Endothelial cell (in vitro differentiated cells): Measurements from ENCODE around the gene CASK. TPM values are rescaled to one million over a fixed set of nuclear protein-coding genes. Genes with fewer than 3 reads are reported as not detected.

Experiments used
- DNase-seq: peaks from one replicate; pipeline ENCODE4 v3.0.0; 2021; ENCODE audit warnings: low spot score
- H3K27ac Mint-ChIP-seq: one replicate; pipeline ENCODE4 v1.8.0; 2021; ENCODE audit warnings: mixed read lengths, inconsistent platforms; ENCODE audit not compliant: unreplicated experiment
- H3K27me3 Mint-ChIP-seq: one replicate; pipeline ENCODE4 v1.8.0; 2021; ENCODE audit warnings: mild to moderate bottlenecking, moderate library complexity, mixed read lengths, inconsistent platforms; ENCODE audit not compliant: unreplicated experiment
- H3K36me3 Mint-ChIP-seq: one replicate; pipeline ENCODE4 v1.8.0; 2021; ENCODE audit warnings: mild to moderate bottlenecking, low read depth, mixed read lengths, inconsistent platforms; ENCODE audit not compliant: unreplicated experiment
- H3K4me1 Mint-ChIP-seq: one replicate; pipeline ENCODE4 v1.8.0; 2021; ENCODE audit warnings: mild to moderate bottlenecking, mixed read lengths, inconsistent platforms; ENCODE audit not compliant: unreplicated experiment
- H3K4me3 Mint-ChIP-seq: one replicate; pipeline ENCODE4 v1.8.0; 2021; ENCODE audit warnings: mild to moderate bottlenecking, mixed read lengths, inconsistent platforms; ENCODE audit not compliant: unreplicated experiment
- H3K9me3 Mint-ChIP-seq: one replicate; pipeline ENCODE4 v1.8.0; 2021; ENCODE audit warnings: mixed read lengths, inconsistent platforms; ENCODE audit not compliant: unreplicated experiment
- total RNA-seq: library from RNA; stranded (reverse); fragmentation: NEBNext Ultra II Directional; extraction: Animal tissue kit (Norgen Biotek cat#: 25700); gene quantifications from one replicate; pipeline ENCODE4 v1.2.1, GENCODE V29; 2021; ENCODE audit not compliant: unreplicated experiment
- TF ChIP-seq, protein P1 (sequence below): fragments of 200-600 bp; sonication (generic); IDR thresholded peaks from one replicate; pipeline ENCODE4 v1.5.0; 2021; ENCODE audit warnings: antibody characterized with exemption; ENCODE audit not compliant: unreplicated experiment

CASK gene
- total RNA-seq, 1 donor from 2014 or later, result 62.5 TPM

DNA sequence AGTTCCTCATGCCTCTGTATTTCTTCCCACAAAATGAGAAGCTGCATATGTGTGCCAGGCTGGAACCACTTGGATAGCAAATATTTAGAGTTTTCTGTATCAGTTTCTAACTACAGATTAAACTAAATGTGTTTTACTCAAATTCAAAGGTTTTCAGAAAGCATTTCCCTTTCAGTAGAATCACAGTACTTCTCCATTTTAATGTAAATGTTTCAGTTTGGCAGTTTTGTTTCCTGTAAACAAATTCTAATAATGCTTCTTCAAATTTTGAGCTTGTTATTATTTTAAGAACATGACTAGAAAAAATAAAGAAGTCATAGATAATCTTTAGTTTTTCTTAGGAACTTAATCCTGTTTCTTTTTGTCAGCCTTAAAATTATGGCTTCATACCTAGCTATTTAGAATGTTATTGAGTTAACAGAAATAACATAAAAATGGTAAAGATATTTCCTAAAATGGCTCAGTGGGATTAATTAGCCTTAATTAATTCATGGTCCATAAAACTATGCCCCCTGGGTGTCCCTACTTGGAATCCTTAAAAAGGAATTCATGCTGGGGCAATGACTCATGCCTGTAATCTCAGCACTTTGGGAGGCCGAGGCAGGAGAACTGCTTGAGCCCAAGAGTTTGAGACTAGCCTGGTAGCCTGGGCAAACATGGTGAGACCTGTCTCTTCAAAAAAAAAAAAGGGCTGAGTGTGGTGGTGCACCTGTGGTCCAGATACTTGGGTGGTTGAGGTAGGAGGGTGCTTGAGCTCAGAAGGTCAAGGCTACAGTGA lies 318.4 kb downstream of the CASK start:
- Mint-ChIP-seq H3K27ac (no peak overlapping the region), H3K36me3 (peaks cover 3% of the 10 kb centered on the region), H3K9me3 (no peaks in the 10 kb centered on the region), H3K27me3 (no peaks in the 10 kb centered on the region), H3K4me1 (no peaks in the 10 kb centered on the region), H3K4me3 (no peak overlapping the region)
- TF ChIP-seq, protein P1, sequence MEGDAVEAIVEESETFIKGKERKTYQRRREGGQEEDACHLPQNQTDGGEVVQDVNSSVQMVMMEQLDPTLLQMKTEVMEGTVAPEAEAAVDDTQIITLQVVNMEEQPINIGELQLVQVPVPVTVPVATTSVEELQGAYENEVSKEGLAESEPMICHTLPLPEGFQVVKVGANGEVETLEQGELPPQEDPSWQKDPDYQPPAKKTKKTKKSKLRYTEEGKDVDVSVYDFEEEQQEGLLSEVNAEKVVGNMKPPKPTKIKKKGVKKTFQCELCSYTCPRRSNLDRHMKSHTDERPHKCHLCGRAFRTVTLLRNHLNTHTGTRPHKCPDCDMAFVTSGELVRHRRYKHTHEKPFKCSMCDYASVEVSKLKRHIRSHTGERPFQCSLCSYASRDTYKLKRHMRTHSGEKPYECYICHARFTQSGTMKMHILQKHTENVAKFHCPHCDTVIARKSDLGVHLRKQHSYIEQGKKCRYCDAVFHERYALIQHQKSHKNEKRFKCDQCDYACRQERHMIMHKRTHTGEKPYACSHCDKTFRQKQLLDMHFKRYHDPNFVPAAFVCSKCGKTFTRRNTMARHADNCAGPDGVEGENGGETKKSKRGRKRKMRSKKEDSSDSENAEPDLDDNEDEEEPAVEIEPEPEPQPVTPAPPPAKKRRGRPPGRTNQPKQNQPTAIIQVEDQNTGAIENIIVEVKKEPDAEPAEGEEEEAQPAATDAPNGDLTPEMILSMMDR, result no peak
- no peak for DNase-seq

DNA sequence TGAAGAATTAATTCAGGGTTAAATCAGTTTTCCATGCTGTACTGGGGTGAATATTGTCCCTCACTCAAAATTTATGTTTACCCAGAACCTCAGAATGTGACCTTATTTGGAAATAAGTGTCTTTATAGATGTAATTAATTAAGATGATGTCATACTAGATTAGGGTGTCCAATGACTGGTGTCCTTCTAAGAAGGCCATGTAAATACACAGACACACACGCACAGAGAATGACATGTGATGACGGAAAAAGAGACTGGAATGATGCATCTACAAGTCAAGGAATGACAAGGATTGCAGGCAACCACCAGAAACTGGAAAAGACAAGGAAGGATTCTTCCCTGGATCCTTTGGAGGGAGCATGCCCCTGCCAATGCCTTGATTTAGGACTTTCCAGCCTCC lies 319.2 kb downstream of the CASK start:
- no peak overlapping the region for H3K27ac Mint-ChIP-seq
- no peaks in the 10 kb centered on the region for H3K4me1 Mint-ChIP-seq
- H3K4me3 Mint-ChIP-seq, result no peak overlapping the region
- DNase-seq, result no peak
- H3K27me3 Mint-ChIP-seq, result no peaks in the 10 kb centered on the region
- TF ChIP-seq, protein P1, result no peak
- no peaks in the 10 kb centered on the region for H3K9me3 Mint-ChIP-seq
- H3K36me3 Mint-ChIP-seq, result peaks cover 3% of the 10 kb centered on the region

DNA sequence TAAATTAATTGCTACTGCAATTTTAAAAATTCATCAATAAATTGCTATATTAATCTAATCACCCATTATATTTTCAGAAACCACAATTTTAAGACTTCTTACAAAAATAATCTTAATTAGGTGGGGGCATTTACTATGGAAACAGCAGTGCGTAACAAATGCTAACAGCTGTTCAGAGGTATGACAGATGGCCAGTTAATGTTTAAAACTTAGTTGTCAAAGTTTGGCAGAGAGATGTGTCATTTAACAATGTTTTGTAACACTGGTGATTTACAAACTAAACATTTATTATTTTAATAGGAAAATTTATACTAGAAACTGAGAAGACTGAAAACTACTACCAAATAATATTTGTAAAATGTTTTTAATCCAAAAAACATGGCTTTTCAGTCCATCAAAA lies 319.8 kb downstream of the CASK start:
- Mint-ChIP-seq H3K27ac (no peak overlapping the region), H3K4me1 (no peaks in the 10 kb centered on the region), H3K27me3 (no peaks in the 10 kb centered on the region), H3K4me3 (no peak overlapping the region), H3K36me3 (peaks cover 3% of the 10 kb centered on the region), H3K9me3 (no peaks in the 10 kb centered on the region)
- TF ChIP-seq, protein P1, result no peak
- no peak for DNase-seq

DNA sequence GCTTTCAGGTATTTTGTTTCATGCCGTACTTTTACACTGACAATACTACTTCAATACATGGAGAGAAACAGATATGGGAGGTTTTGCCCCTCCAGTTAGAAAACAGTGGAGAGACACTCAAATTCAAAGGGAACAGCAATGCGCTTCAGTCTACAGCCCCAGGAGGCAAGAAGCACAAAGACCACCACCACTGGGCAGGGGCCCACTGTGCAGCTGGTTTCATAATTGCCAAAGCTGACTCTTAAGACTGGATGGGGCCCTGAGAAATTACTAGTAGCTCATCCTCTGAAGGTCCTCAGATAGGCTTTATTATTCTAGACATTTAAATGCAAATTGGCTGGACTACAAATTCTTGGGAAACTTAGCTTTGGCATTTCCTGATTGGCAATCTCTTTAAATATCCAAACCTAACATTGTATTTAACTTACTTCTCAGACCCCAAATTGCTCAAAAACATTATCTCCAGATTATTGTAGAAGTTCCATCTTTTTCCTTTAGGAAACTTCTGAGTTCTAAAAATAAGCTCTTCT lies 320.5 kb downstream of the CASK start:
- H3K9me3 Mint-ChIP-seq, result no peaks in the 10 kb centered on the region
- no peaks in the 10 kb centered on the region for H3K4me1 Mint-ChIP-seq
- TF ChIP-seq, protein P1, result no peak
- no peaks in the 10 kb centered on the region for H3K27me3 Mint-ChIP-seq
- no peak overlapping the region for H3K27ac Mint-ChIP-seq
- no peaks in the 10 kb centered on the region for H3K36me3 Mint-ChIP-seq
- no peak for DNase-seq
- no peak overlapping the region for H3K4me3 Mint-ChIP-seq

DNA sequence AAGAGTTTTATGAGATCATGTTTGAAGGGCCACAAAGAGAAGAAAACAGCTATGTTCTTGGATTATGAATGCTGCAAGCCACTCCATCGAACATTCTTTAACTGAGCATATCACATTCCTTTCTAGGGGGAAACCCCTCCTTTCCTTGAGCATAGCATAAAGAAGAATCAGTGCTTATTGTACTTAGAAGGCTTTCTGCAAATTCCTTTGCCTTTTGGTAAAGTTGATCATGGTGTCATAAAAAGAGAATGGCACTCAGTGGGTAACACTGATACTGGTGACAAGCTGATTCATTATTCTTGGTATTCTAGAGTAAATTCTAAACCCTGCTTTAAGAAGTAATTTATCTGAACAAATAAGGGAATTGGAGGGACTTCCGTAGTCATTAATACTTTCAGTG lies 323.1 kb downstream of the CASK start:
- no peak overlapping the region for H3K27ac Mint-ChIP-seq
- DNase-seq, result no peak
- H3K36me3 Mint-ChIP-seq, result no peaks in the 10 kb centered on the region
- no peaks in the 10 kb centered on the region for H3K27me3 Mint-ChIP-seq
- no peak overlapping the region for H3K4me3 Mint-ChIP-seq
- H3K4me1 Mint-ChIP-seq, result no peaks in the 10 kb centered on the region
- no peaks in the 10 kb centered on the region for H3K9me3 Mint-ChIP-seq
- TF ChIP-seq, protein P1, result no peak
